Stimulated activated CD4-positive, alpha-beta T cell treated with anti-CD3 and anti-CD28 coated beads, Interleukin-15, amount 100 ng/mL, for 24 hours (primary cell): ENCODE data around the gene RMND5B.
"Not testable (repeated sequence)": the region's sequence is repeated elsewhere in the genome, so short reads cannot be mapped to it uniquely, and the experiment has no call there.

Source experiments
- DNase-seq: peaks from one replicate; pipeline ENCODE4 v3.0.0-alpha.2; 2020

RMND5B gene

GRCh38 chr5:178177569-178177968 lies 46.8 kb downstream of the RMND5B start:
- no peak for DNase-seq

- DNase-seq: no peak
Observed at GRCh38 chr5:178180141-178180863, 49.5 kb downstream of the RMND5B start.

- DNase-seq: no peak
Observed at GRCh38 chr5:178182158-178182876, 51.5 kb downstream of the RMND5B start.

GRCh38 chr5:178186427-178186826 lies 55.6 kb downstream of the RMND5B start:
- DNase-seq: no peak

- no peak for DNase-seq
Observed at GRCh38 chr5:178187014-178187413, 56.2 kb downstream of the RMND5B start, which contains the start of gene GMCL2. GMCL2 (minus strand) TSS chr5:178187371; CDS start chr5:178187299, 72 bp downstream.

- DNase-seq: no peak
Observed at GRCh38 chr5:178189433-178189832, 58.6 kb downstream of the RMND5B start.

GRCh38 chr5:178191661-178192060 lies 60.8 kb downstream of the RMND5B start:
- DNase-seq: no peak

- DNase-seq: no peak
Observed at GRCh38 chr5:178192244-178192643, 61.4 kb downstream of the RMND5B start.

GRCh38 chr5:178192787-178193186 lies 62.0 kb downstream of the RMND5B start:
- DNase-seq: no peak

GRCh38 chr5:178193251-178193809 lies 62.5 kb downstream of the RMND5B start:
- no peak for DNase-seq

GRCh38 chr5:178194026-178194425 lies 63.2 kb downstream of the RMND5B start:
- DNase-seq: no peak

- no peak for DNase-seq
Observed at GRCh38 chr5:178196281-178196812, 65.5 kb downstream of the RMND5B start.

- no peak for DNase-seq
Observed at GRCh38 chr5:178196986-178197385, 66.2 kb downstream of the RMND5B start.

GRCh38 chr5:178198151-178198550 lies 67.3 kb downstream of the RMND5B start:
- DNase-seq: not testable (repeated sequence)

- no peak for DNase-seq
Observed at GRCh38 chr5:178198706-178199105, 67.9 kb downstream of the RMND5B start.

GRCh38 chr5:178199581-178200434 lies 69.0 kb downstream of the RMND5B start:
- no peak for DNase-seq
